ENCODE results near the gene TRIO.

TRIO gene

GRCh38 chr5:14168793-14169262 lies 25.7 kb downstream of the TRIO start:
- H3K9me3 Mint-ChIP-seq = peaks cover 0 to 3% of the 10 kb centered on the region in 2 donors
- no peak for DNase-seq
- peak overlapping the region in 1 of 2 donors; percentile 5 for H3K4me3 Mint-ChIP-seq
- H3K4me1 Mint-ChIP-seq (ENCODE audit: low read depth in 2 of 2) = peaks cover 4 to 5% of the 10 kb centered on the region in 2 donors
- H3K27me3 Mint-ChIP-seq = peaks cover 0 to 36% of the 10 kb centered on the region in 2 donors
- no peaks in the 10 kb centered on the region for H3K36me3 Mint-ChIP-seq (ENCODE audit: insufficient read depth)
- H3K27ac Mint-ChIP-seq = no peak overlapping the region
- no peak for ATAC-seq (replicated peaks)

- ATAC-seq (replicated peaks) (no peak), DNase-seq (no peak)
- H3K9me3 Mint-ChIP-seq = no peaks in the 10 kb centered on the region
- H3K4me1 Mint-ChIP-seq (ENCODE audit: low read depth in 2 of 2) = peaks cover 4 to 8% of the 10 kb centered on the region in 2 donors
- peaks cover 0 to 45% of the 10 kb centered on the region in 2 donors for H3K27me3 Mint-ChIP-seq
- no peak overlapping the region for H3K27ac Mint-ChIP-seq
- no peak overlapping the region for H3K4me3 Mint-ChIP-seq
- H3K36me3 Mint-ChIP-seq (ENCODE audit: insufficient read depth) = no peaks in the 10 kb centered on the region
Measured at GRCh38 chr5:14171046-14171445, 27.9 kb downstream of the TRIO start.

- ATAC-seq (replicated peaks) (no peak), DNase-seq (no peak)
- Mint-ChIP-seq H3K27ac (no peak overlapping the region), H3K36me3 (ENCODE audit: insufficient read depth) (no peaks in the 10 kb centered on the region), H3K4me3 (no peak overlapping the region), H3K27me3 (peaks cover 0 to 39% of the 10 kb centered on the region in 2 donors), H3K9me3 (no peaks in the 10 kb centered on the region), H3K4me1 (ENCODE audit: low read depth in 2 of 2) (peaks cover 4 to 8% of the 10 kb centered on the region in 2 donors)
Measured at GRCh38 chr5:14171621-14172020, 28.5 kb downstream of the TRIO start.

GRCh38 chr5:14172149-14172795 lies 29.1 kb downstream of the TRIO start:
- Mint-ChIP-seq H3K4me3 (no peak overlapping the region), H3K4me1 (ENCODE audit: low read depth in 2 of 2) (peaks cover 4 to 8% of the 10 kb centered on the region in 2 donors), H3K27me3 (peaks cover 0 to 38% of the 10 kb centered on the region in 2 donors), H3K9me3 (no peaks in the 10 kb centered on the region), H3K27ac (peak overlapping the region in 1 of 2 donors; percentile 7), H3K36me3 (ENCODE audit: insufficient read depth) (no peaks in the 10 kb centered on the region)
- DNase-seq = no peak
- ATAC-seq (replicated peaks) = no peak

GRCh38 chr5:14173377-14174229 lies 30.5 kb downstream of the TRIO start:
- no peaks in the 10 kb centered on the region for H3K9me3 Mint-ChIP-seq
- H3K4me1 Mint-ChIP-seq (ENCODE audit: low read depth in 2 of 2) = peaks cover 1 to 6% of the 10 kb centered on the region in 2 donors
- H3K27me3 Mint-ChIP-seq = peaks cover 0 to 47% of the 10 kb centered on the region in 2 donors
- H3K4me3 Mint-ChIP-seq = no peak overlapping the region
- H3K36me3 Mint-ChIP-seq (ENCODE audit: insufficient read depth) = no peaks in the 10 kb centered on the region
- no peak overlapping the region for H3K27ac Mint-ChIP-seq
- DNase-seq (no peak), ATAC-seq (replicated peaks) (no peak)

GRCh38 chr5:14174230-14174636 lies 31.1 kb downstream of the TRIO start:
- Mint-ChIP-seq H3K27ac (no peak overlapping the region), H3K36me3 (ENCODE audit: insufficient read depth) (no peaks in the 10 kb centered on the region), H3K27me3 (peaks cover 0 to 45% of the 10 kb centered on the region in 2 donors), H3K4me1 (ENCODE audit: low read depth in 2 of 2) (peaks cover 0 to 5% of the 10 kb centered on the region in 2 donors), H3K4me3 (no peak overlapping the region), H3K9me3 (no peaks in the 10 kb centered on the region)
- no peak for DNase-seq
- ATAC-seq (replicated peaks) = no peak

GRCh38 chr5:14175381-14175780 lies 32.2 kb downstream of the TRIO start:
- ATAC-seq (replicated peaks) = no peak
- Mint-ChIP-seq H3K4me1 (ENCODE audit: low read depth in 2 of 2) (peaks cover 0 to 5% of the 10 kb centered on the region in 2 donors), H3K36me3 (ENCODE audit: insufficient read depth) (no peaks in the 10 kb centered on the region), H3K4me3 (no peak overlapping the region), H3K27me3 (peaks cover 0 to 37% of the 10 kb centered on the region in 2 donors), H3K9me3 (no peaks in the 10 kb centered on the region), H3K27ac (no peak overlapping the region)
- no peak for DNase-seq

GRCh38 chr5:14176888-14177287 lies 33.7 kb downstream of the TRIO start:
- Mint-ChIP-seq H3K4me1 (ENCODE audit: low read depth in 2 of 2) (peaks cover 0 to 3% of the 10 kb centered on the region in 2 donors), H3K36me3 (ENCODE audit: insufficient read depth) (no peaks in the 10 kb centered on the region), H3K27ac (no peak overlapping the region), H3K27me3 (peaks cover 0 to 37% of the 10 kb centered on the region in 2 donors), H3K9me3 (no peaks in the 10 kb centered on the region), H3K4me3 (no peak overlapping the region)
- ATAC-seq (replicated peaks) (no peak), DNase-seq (no peak)

- H3K9me3 Mint-ChIP-seq = no peaks in the 10 kb centered on the region
- H3K4me1 Mint-ChIP-seq (ENCODE audit: low read depth in 2 of 2) = peaks cover 0 to 3% of the 10 kb centered on the region in 2 donors
- no peak for ATAC-seq (replicated peaks)
- H3K36me3 Mint-ChIP-seq (ENCODE audit: insufficient read depth) = no peaks in the 10 kb centered on the region
- H3K27me3 Mint-ChIP-seq = peaks cover 0 to 31% of the 10 kb centered on the region in 2 donors
- H3K27ac Mint-ChIP-seq = no peak overlapping the region
- DNase-seq = no peak
- H3K4me3 Mint-ChIP-seq = no peak overlapping the region
Measured at GRCh38 chr5:14177634-14178033, 34.5 kb downstream of the TRIO start.

- H3K9me3 Mint-ChIP-seq = no peaks in the 10 kb centered on the region
- no peak overlapping the region for H3K27ac Mint-ChIP-seq
- DNase-seq (no peak), ATAC-seq (replicated peaks) (no peak)
- peaks cover 0 to 3% of the 10 kb centered on the region in 2 donors for H3K4me1 Mint-ChIP-seq (ENCODE audit: low read depth in 2 of 2)
- peaks cover 0 to 26% of the 10 kb centered on the region in 2 donors for H3K27me3 Mint-ChIP-seq
- no peak overlapping the region for H3K4me3 Mint-ChIP-seq
- no peaks in the 10 kb centered on the region for H3K36me3 Mint-ChIP-seq (ENCODE audit: insufficient read depth)
Measured at GRCh38 chr5:14178091-14178490, 34.9 kb downstream of the TRIO start.

- no peaks in the 10 kb centered on the region for H3K9me3 Mint-ChIP-seq
- H3K36me3 Mint-ChIP-seq (ENCODE audit: insufficient read depth) = no peaks in the 10 kb centered on the region
- H3K4me3 Mint-ChIP-seq = no peak overlapping the region
- no peak overlapping the region for H3K27ac Mint-ChIP-seq
- H3K4me1 Mint-ChIP-seq (ENCODE audit: low read depth in 2 of 2) = peaks cover 0 to 3% of the 10 kb centered on the region in 2 donors
- ATAC-seq (replicated peaks) (no peak), DNase-seq (no peak)
- H3K27me3 Mint-ChIP-seq = peaks cover 0 to 25% of the 10 kb centered on the region in 2 donors
Measured at GRCh38 chr5:14178671-14179211, 35.6 kb downstream of the TRIO start.

- no peak overlapping the region for H3K27ac Mint-ChIP-seq
- H3K9me3 Mint-ChIP-seq = no peaks in the 10 kb centered on the region
- no peaks in the 10 kb centered on the region for H3K36me3 Mint-ChIP-seq (ENCODE audit: insufficient read depth)
- no peak for DNase-seq
- no peak for ATAC-seq (replicated peaks)
- peaks cover 0 to 19% of the 10 kb centered on the region in 2 donors for H3K27me3 Mint-ChIP-seq
- H3K4me1 Mint-ChIP-seq (ENCODE audit: low read depth in 2 of 2) = peaks cover 0 to under 1% of the 10 kb centered on the region in 2 donors
- no peak overlapping the region for H3K4me3 Mint-ChIP-seq
Measured at GRCh38 chr5:14179446-14179845, 36.3 kb downstream of the TRIO start.

- ATAC-seq (replicated peaks) (no peak), DNase-seq (no peak)
- H3K36me3 Mint-ChIP-seq (ENCODE audit: insufficient read depth) = no peaks in the 10 kb centered on the region
- peaks cover 0 to 5% of the 10 kb centered on the region in 2 donors for H3K4me1 Mint-ChIP-seq (ENCODE audit: low read depth in 2 of 2)
- peaks cover 4 to 22% of the 10 kb centered on the region in 2 donors for H3K27me3 Mint-ChIP-seq
- H3K9me3 Mint-ChIP-seq = no peaks in the 10 kb centered on the region
- H3K27ac Mint-ChIP-seq = no peak overlapping the region
- no peak overlapping the region for H3K4me3 Mint-ChIP-seq
Measured at GRCh38 chr5:14180437-14180836, 37.3 kb downstream of the TRIO start.

Data from effector memory CD8-positive, alpha-beta T cell (primary cell).